Mesenchymal stem cell (in vitro differentiated cells and primary cell): ENCODE results near the gene AMACR.
"Not testable (repeated sequence)": the region's sequence is repeated elsewhere in the genome, so short reads cannot be mapped to it uniquely, and the experiment has no call there.

Experiments
- DNase-seq: peaks from one replicate; pipeline ENCODE4 v3.0.0-alpha.2; 2013
- H2AFZ ChIP-seq: one replicate; pipeline ENCODE4 v1.6.1; 2013; ENCODE audit warnings: low read depth, mild to moderate bottlenecking, control low read depth, inconsistent platforms, low read length, moderate library complexity
- H2AK5ac ChIP-seq: 2 replicates; pipeline ENCODE4 v1.6.1; 2013; ENCODE audit warnings: low read length, moderate library complexity, mild to moderate bottlenecking, inconsistent platforms; ENCODE audit not compliant: severe bottlenecking
- H2BK120ac ChIP-seq: one replicate; pipeline ENCODE4 v1.6.1; 2013; ENCODE audit warnings: low read depth, mild to moderate bottlenecking, inconsistent platforms, low read length, moderate library complexity
- H2BK12ac ChIP-seq, 2 experiments: one replicate each; pipeline ENCODE4 v1.6.1; 2013; ENCODE audit warnings: inconsistent platforms in 2 of 2, low read length in 2 of 2, mild to moderate bottlenecking in 2 of 2, moderate library complexity in 2 of 2, control low read depth in 1 of 2
- H2BK15ac ChIP-seq: one replicate; pipeline ENCODE4 v1.6.1; 2013; ENCODE audit warnings: mild to moderate bottlenecking, low read depth, inconsistent platforms; ENCODE audit not compliant: poor library complexity, severe bottlenecking
- H2BK5ac ChIP-seq: 2 replicates; pipeline ENCODE4 v1.6.1; 2013; ENCODE audit warnings: low read depth, mild to moderate bottlenecking, low read length, control low read depth, inconsistent platforms; ENCODE audit not compliant: poor library complexity, severe bottlenecking
- H3K14ac ChIP-seq, 2 experiments: one replicate each; pipeline ENCODE4 v1.6.1; 2013; ENCODE audit warnings: inconsistent platforms in 2 of 2, low read length in 2 of 2, control low read depth in 1 of 2, mild to moderate bottlenecking in 1 of 2, moderate library complexity in 1 of 2
- H3K18ac ChIP-seq, 2 experiments: one replicate each; pipeline ENCODE4 v1.6.1; 2013; ENCODE audit warnings: inconsistent platforms in 2 of 2, low read length in 2 of 2, control low read depth in 1 of 2, low read depth in 1 of 2, mild to moderate bottlenecking in 1 of 2
- H3K23ac ChIP-seq, 2 experiments: one replicate each; pipeline ENCODE4 v1.6.1; 2013; ENCODE audit warnings: inconsistent platforms in 2 of 2, low read length in 2 of 2, mild to moderate bottlenecking in 2 of 2, moderate library complexity in 2 of 2, control low read depth in 1 of 2
- H3K27ac ChIP-seq: 2 replicates; pipeline ENCODE4 v1.5.1; 2013; ENCODE audit warnings: mild to moderate bottlenecking, moderate library complexity, low read length, control low read depth, inconsistent platforms; ENCODE audit not compliant: poor library complexity, severe bottlenecking
- H3K27me3 ChIP-seq, 2 experiments: 2 replicates each; pipeline versions ENCODE4 v1.6.1 to v1.7.0; 2013; ENCODE audit warnings: low read length in 2 of 2, mild to moderate bottlenecking in 2 of 2, moderate library complexity in 2 of 2, control low read depth in 1 of 2, inconsistent platforms in 1 of 2; ENCODE audit not compliant: control insufficient read depth in 1 of 2, insufficient read depth in 1 of 2
- H3K36me3 ChIP-seq, 2 experiments: 2 replicates each; pipeline versions ENCODE4 v1.6.1 to v1.7.0; 2013; ENCODE audit warnings: low read length in 2 of 2, control low read depth in 1 of 2, inconsistent platforms in 1 of 2, low read depth in 1 of 2, mild to moderate bottlenecking in 1 of 2; ENCODE audit not compliant: insufficient read depth in 2 of 2, control insufficient read depth in 1 of 2
- H3K4ac ChIP-seq, 2 experiments: one replicate each; pipeline ENCODE4 v1.6.1; 2013; ENCODE audit warnings: inconsistent platforms in 2 of 2, low read length in 2 of 2, mild to moderate bottlenecking in 2 of 2, moderate library complexity in 2 of 2, control low read depth in 1 of 2, low read depth in 1 of 2
- H3K4me1 ChIP-seq: 2 replicates; pipeline ENCODE4 v1.6.1; 2013; ENCODE audit warnings: low read depth, low read length, control low read depth; ENCODE audit not compliant: control insufficient read depth, insufficient read depth
- H3K4me2 ChIP-seq: 2 replicates; pipeline ENCODE4 v1.6.1; 2013; ENCODE audit warnings: low read length, mild to moderate bottlenecking, inconsistent platforms; ENCODE audit not compliant: poor library complexity, severe bottlenecking
- H3K4me3 ChIP-seq, 2 experiments: 2 replicates each; pipeline versions ENCODE4 v1.5.1 to v1.7.0; 2013; ENCODE audit warnings: low read length in 2 of 2, mild to moderate bottlenecking in 2 of 2, control low read depth in 1 of 2, low read depth in 1 of 2; ENCODE audit not compliant: insufficient read depth in 1 of 2
- H3K79me1 ChIP-seq: replicated peaks from 2 replicates; pipeline ENCODE4 v1.6.1; 2013; ENCODE audit warnings: mild to moderate bottlenecking, control low read depth, low read length, inconsistent platforms; ENCODE audit not compliant: poor library complexity, severe bottlenecking
- H3K9ac ChIP-seq: 2 replicates; pipeline ENCODE4 v1.7.0; 2013; ENCODE audit warnings: mild to moderate bottlenecking, low read length, moderate library complexity
- H3K9me3 ChIP-seq: 2 replicates; pipeline ENCODE4 v1.7.0; 2013; ENCODE audit warnings: mild to moderate bottlenecking, low read length; ENCODE audit not compliant: control insufficient read depth
- H4K8ac ChIP-seq: one replicate; pipeline ENCODE4 v1.6.1; 2013; ENCODE audit warnings: inconsistent platforms, mild to moderate bottlenecking, low read length, moderate library complexity
- H4K91ac ChIP-seq: one replicate; pipeline ENCODE4 v1.6.1; 2013; ENCODE audit warnings: mild to moderate bottlenecking, low read length, inconsistent platforms
- WGBS: methylation state at CpG from one replicate; pipeline ENCODE4 v1.1.7; 2013; ENCODE audit warnings: mixed read lengths; 5-methylcytosine and 5-hydroxymethylcytosine counted together

The AMACR gene

DNA sequence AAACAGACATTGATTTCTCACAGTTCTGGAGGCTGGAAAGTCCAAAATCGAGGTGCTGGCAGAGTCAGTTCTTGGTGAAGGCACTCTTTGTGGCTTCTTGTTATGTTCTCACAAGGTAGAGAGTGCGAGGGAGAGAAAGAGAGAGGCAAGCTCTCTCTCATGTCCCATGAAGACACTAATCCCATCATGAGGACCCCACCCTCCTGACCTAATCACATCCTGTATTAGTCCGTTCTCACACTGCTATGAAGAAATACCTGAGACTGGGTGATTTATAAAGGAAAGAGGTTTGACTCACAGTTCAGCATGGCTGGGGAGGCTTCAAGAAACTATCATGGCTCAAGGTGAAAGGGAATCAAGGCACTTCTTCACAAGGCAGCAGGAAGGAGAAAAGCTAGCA, 5.7 kb upstream of the AMACR start:
- Histone ChIP-seq H3K9me3 (no peaks in the 10 kb centered on the region), H4K91ac (no peak overlapping the region), H2AK5ac (no peak overlapping the region), H3K4me2 (no peak overlapping the region), H3K18ac (no peak overlapping the region), H3K36me3 (no peaks in the 10 kb centered on the region), H3K9ac (no peak overlapping the region), H3K4ac (no peak overlapping the region), H4K8ac (no peak overlapping the region), H3K79me1 (no peaks in the 10 kb centered on the region), H2BK120ac (no peak overlapping the region), H3K4me1 (no peaks in the 10 kb centered on the region), H3K27me3 (no peaks in the 10 kb centered on the region), H2BK15ac (no peak overlapping the region), H3K27ac (no peak overlapping the region), H3K4me3 (no peak overlapping the region), H2AFZ (no peak overlapping the region), H3K14ac (no peak overlapping the region), H2BK12ac (no peak overlapping the region), H3K23ac (no peak overlapping the region), H2BK5ac (no peak overlapping the region)
- no peak for DNase-seq
- WGBS, result 69% methylated on average over 3 of the region's 3 CpGs

DNA sequence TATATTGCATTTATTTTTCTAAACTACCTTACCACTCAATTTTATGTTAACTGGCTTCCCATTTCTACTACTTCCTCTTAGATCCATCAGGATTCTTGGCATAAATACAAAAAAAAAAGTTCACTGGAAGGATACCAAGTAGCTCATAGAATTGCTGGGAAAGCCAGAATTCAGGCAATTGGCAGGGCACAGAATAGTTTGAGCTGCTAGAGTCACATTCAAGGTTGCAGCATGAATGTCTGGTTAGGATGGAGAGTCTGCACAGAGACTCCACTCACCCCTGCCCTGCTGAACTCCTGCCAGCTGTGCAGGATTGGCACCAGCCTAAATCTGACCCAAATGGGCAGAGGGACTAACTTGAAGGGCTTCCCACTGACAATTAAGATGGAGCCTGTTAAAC, 4.9 kb upstream of the AMACR start:
- no peak overlapping the region for H2BK5ac ChIP-seq
- no peaks in the 10 kb centered on the region for H3K79me1 ChIP-seq
- H3K4me1 ChIP-seq, result no peaks in the 10 kb centered on the region
- no peak overlapping the region for H3K27ac ChIP-seq
- no peak overlapping the region for H3K14ac ChIP-seq
- H3K4me2 ChIP-seq, result no peak overlapping the region
- H2BK15ac ChIP-seq, result no peak overlapping the region
- no peak overlapping the region for H3K18ac ChIP-seq
- no peak overlapping the region for H2AFZ ChIP-seq
- no peak overlapping the region for H4K8ac ChIP-seq
- H3K27me3 ChIP-seq, result no peaks in the 10 kb centered on the region
- H3K9me3 ChIP-seq, result no peaks in the 10 kb centered on the region
- no peak for DNase-seq
- H3K23ac ChIP-seq, result no peak overlapping the region
- H3K9ac ChIP-seq, result no peak overlapping the region
- H4K91ac ChIP-seq, result no peak overlapping the region
- no peaks in the 10 kb centered on the region for H3K36me3 ChIP-seq
- no peak overlapping the region for H3K4ac ChIP-seq
- no peak overlapping the region for H3K4me3 ChIP-seq
- H2BK120ac ChIP-seq, result no peak overlapping the region
- H2AK5ac ChIP-seq, result no peak overlapping the region
- no peak overlapping the region for H2BK12ac ChIP-seq

DNA sequence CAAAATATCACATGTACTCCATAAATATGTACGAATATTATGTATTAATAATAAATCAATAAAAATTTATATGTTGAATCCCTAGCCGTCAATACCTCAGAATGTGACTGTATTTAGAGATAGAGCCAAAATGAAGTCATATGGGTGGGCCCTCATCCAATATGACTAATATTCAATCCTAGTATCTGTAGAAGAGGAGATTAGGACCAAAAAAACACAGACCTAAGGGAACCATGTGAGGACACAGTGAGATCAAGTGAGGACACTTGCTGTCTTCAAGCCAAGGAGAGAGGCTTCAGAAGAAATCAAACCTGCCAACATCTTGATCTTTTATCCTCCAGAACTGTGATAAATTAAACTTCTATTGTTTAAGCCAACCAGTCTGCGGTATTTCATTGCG, 3.7 kb upstream of the AMACR start:
- Histone ChIP-seq H3K14ac (no peak overlapping the region), H3K27ac (no peak overlapping the region), H4K8ac (no peak overlapping the region), H2BK15ac (no peak overlapping the region), H3K9me3 (no peaks in the 10 kb centered on the region), H3K36me3 (no peaks in the 10 kb centered on the region), H3K23ac (no peak overlapping the region), H2BK5ac (no peak overlapping the region), H3K4me1 (peaks cover 3% of the 10 kb centered on the region), H2AFZ (no peak overlapping the region), H3K79me1 (no peaks in the 10 kb centered on the region), H2BK120ac (no peak overlapping the region), H2BK12ac (no peak overlapping the region), H3K18ac (no peak overlapping the region), H3K27me3 (no peaks in the 10 kb centered on the region), H3K4ac (no peak overlapping the region), H4K91ac (no peak overlapping the region), H3K4me2 (no peak overlapping the region), H3K4me3 (peak overlapping the region in 1 of 2 experiments; percentile 31), H3K9ac (peak overlapping the region; percentile 43), H2AK5ac (no peak overlapping the region)
- no peak for DNase-seq
- WGBS, result 97% methylated on average over 2 of the region's 4 CpGs

DNA sequence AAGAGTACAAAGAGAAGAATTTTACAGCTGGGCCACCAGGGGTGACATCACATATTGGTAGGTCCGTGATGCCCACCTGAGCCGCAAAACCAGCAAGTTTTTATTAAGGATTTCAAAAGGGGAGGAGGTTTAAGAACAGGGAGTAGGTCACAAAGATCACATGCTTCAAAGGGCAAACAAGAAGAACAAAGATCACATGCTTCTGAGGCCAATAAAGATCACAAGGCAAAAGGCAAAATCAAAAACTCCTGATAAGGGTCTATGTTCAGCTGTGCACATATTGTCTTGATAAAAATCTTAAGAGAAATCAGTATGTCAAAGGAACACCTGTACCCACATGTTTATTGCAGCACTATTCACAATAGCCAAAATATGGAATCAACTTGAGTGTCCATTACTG, 2.3 kb upstream of the AMACR start:
- H3K9ac ChIP-seq, H3K18ac ChIP-seq, H3K4me1 ChIP-seq, H3K4ac ChIP-seq, H3K9me3 ChIP-seq, H3K79me1 ChIP-seq, H2BK5ac ChIP-seq, H2AK5ac ChIP-seq, H3K23ac ChIP-seq, H3K14ac ChIP-seq, H2BK12ac ChIP-seq, H3K4me3 ChIP-seq, H4K8ac ChIP-seq, H2BK120ac ChIP-seq, H3K4me2 ChIP-seq, H3K27me3 ChIP-seq, DNase-seq, H2BK15ac ChIP-seq, H4K91ac ChIP-seq, H3K36me3 ChIP-seq, H2AFZ ChIP-seq, H3K27ac ChIP-seq: not testable (repeated sequence)
- WGBS, result 92% methylated on average over 2 of the region's 2 CpGs
